HCT116 (cell line): ENCODE data around the gene DCUN1D5. TPM values are rescaled to one million over a fixed set of nuclear protein-coding genes. Genes with fewer than 3 reads are reported as not detected.

Experiments used
- ATAC-seq: fragments of 200-7000 bp; cut with Tn5 transposase; 2 replicates; pipeline ENCODE4 v1.9.1; 2020; ENCODE audit warnings: mild to moderate bottlenecking, moderate library complexity
- BruUV-seq: library from RNA; stranded (reverse); fragments of 400-500 nt; replicated peaks from 2 replicates; lab custom pipeline; 2021; lab: Mats Ljungman, UMichigan
- CTCF ChIA-PET: fragments of 300-600 bp; sonication (Branson Sonifier 250); formaldehyde crosslinking; loops from one replicate; lab custom pipeline; 2021; ENCODE audit warnings: antibody characterized with exemption; lab: Charles Lee
- POLR2A ChIA-PET: fragments of 300-600, 350-600 bp; sonication (Branson Sonifier 250); formaldehyde crosslinking; loops from one replicate; lab custom pipeline; 2021; ENCODE audit warnings: antibody characterized with exemption; lab: Charles Lee
- RAD21 ChIA-PET, 2 experiments: fragments of 300-600 bp; sonication (Branson Sonifier 250); formaldehyde crosslinking; loops; one replicate each; lab custom pipeline; 2023; ENCODE audit warnings: low total read pairs in 2 of 2; ENCODE audit not compliant: uncharacterized antibody in 2 of 2, unreplicated experiment in 2 of 2, low non-redundant PET in 1 of 2; lab: Charles Lee
- DNase-seq: peaks from one replicate; pipeline ENCODE4 v3.0.0-alpha.2; 2010; ENCODE audit warnings: low read depth, low spot score
- H2AFZ ChIP-seq: fragments of 200-600 bp; shearing (Covaris generic), sonication (generic); 2 replicates; pipeline ENCODE4 v1.6.1; 2017; ENCODE audit warnings: low read depth, mixed run types, mixed read lengths, antibody characterized with exemption, low read length; ENCODE audit not compliant: poor library complexity, severe bottlenecking
- H3K27ac ChIP-seq: 2 replicates; pipeline ENCODE4 v1.5.1; 2012; ENCODE audit warnings: low read depth, low read length
- H3K27me3 ChIP-seq: fragments of 200-600 bp; sonication (generic); 2 replicates; pipeline ENCODE4 v1.6.1; 2016; ENCODE audit warnings: mixed run types, low read length, mixed read lengths; ENCODE audit not compliant: insufficient read depth
- H3K36me3 ChIP-seq, 2 experiments: fragments of 200-500 bp in 1 of 2; fragments of 200-600 bp in 1 of 2; sonication (Bioruptor generic) in 1 of 2; sonication (generic) in 1 of 2; 2 replicates each; pipeline versions ENCODE4 v1.5.1 to v1.6.1; 2014 to 2016; ENCODE audit warnings: low read length in 2 of 2, inconsistent platforms in 1 of 2, mixed read lengths in 1 of 2, mixed run types in 1 of 2; ENCODE audit not compliant: insufficient read depth in 2 of 2, control insufficient read depth in 1 of 2
- H3K4me1 ChIP-seq, 2 experiments: fragments of 200-600 bp in 1 of 2; sonication (generic) in 1 of 2; 2 replicates each; pipeline versions ENCODE4 v1.5.1 to v1.6.1; 2012 to 2017; ENCODE audit warnings: low read length in 2 of 2, inconsistent platforms in 1 of 2, mild to moderate bottlenecking in 1 of 2, mixed read lengths in 1 of 2, mixed run types in 1 of 2, moderate library complexity in 1 of 2; ENCODE audit not compliant: insufficient read depth in 2 of 2, control insufficient read depth in 1 of 2
- H3K4me2 ChIP-seq: fragments of 200-600 bp; sonication (generic); 2 replicates; pipeline ENCODE4 v1.6.1; 2017; ENCODE audit warnings: mixed run types, low read length, mixed read lengths
- H3K4me3 ChIP-seq, 2 experiments: fragments of 200-600 bp in 1 of 2; sonication (generic) in 1 of 2; replicated peaks in 1 of 2; 2 replicates each; pipeline ENCODE4 v1.5.1; 2011 to 2016; ENCODE audit warnings: low read length in 2 of 2, control low read depth in 1 of 2, low read depth in 1 of 2, mild to moderate bottlenecking in 1 of 2, mixed read lengths in 1 of 2, mixed run types in 1 of 2
- H3K79me2 ChIP-seq: fragments of 200-600 bp; sonication (generic); 2 replicates; pipeline ENCODE4 v1.6.1; 2017; ENCODE audit warnings: mild to moderate bottlenecking, mixed run types, low read length, moderate library complexity, mixed read lengths; ENCODE audit not compliant: insufficient read depth
- H3K9ac ChIP-seq: fragments of 200-600 bp; sonication (generic); 2 replicates; pipeline ENCODE4 v1.6.1; 2016; ENCODE audit warnings: low read length, mixed read lengths
- H3K9me2 ChIP-seq: fragments of 200-600 bp; sonication (generic), shearing (Covaris generic); 2 replicates; pipeline ENCODE4 v1.6.1; 2017; ENCODE audit warnings: mixed run types, mild to moderate bottlenecking, moderate library complexity; ENCODE audit not compliant: insufficient read depth
- H3K9me3 ChIP-seq, 2 experiments: fragments of 200-500 bp in 1 of 2; fragments of 200-600 bp in 1 of 2; sonication (Bioruptor generic) in 1 of 2; sonication (generic) in 1 of 2; 2 replicates each; pipeline ENCODE4 v1.6.1; 2014 to 2017; ENCODE audit warnings: low read length in 2 of 2, mixed read lengths in 2 of 2, inconsistent platforms in 1 of 2, low read depth in 1 of 2, mild to moderate bottlenecking in 1 of 2, mixed run types in 1 of 2, moderate library complexity in 1 of 2; ENCODE audit not compliant: control insufficient read depth in 1 of 2, insufficient read depth in 1 of 2
- H4K20me1 ChIP-seq: fragments of 200-600 bp; sonication (generic), shearing (Covaris generic); 2 replicates; pipeline ENCODE4 v1.6.1; 2017; ENCODE audit warnings: mixed run types, mild to moderate bottlenecking, moderate library complexity; ENCODE audit not compliant: insufficient read depth
- CTCF ChIP-seq, 3 experiments: fragments of 200-600 bp in 1 of 3; sonication (generic) in 1 of 3; IDR thresholded peaks in 2 of 3; conservative IDR thresholded peaks in 1 of 3; 2 replicates each; pipeline ENCODE4 v1.5.1; 2012 to 2017; ENCODE audit warnings: low read depth in 2 of 3, low read length in 2 of 3, antibody characterized with exemption in 1 of 3, borderline replicate concordance in 1 of 3, control low read depth in 1 of 3, mild to moderate bottlenecking in 1 of 3, mixed read lengths in 1 of 3, mixed run types in 1 of 3, moderate library complexity in 1 of 3; ENCODE audit not compliant: insufficient read depth in 1 of 3
- EGR1 ChIP-seq: IDR thresholded peaks from 2 replicates; pipeline ENCODE4 v1.6.1; 2012; ENCODE audit warnings: low read depth
- EZH2 ChIP-seq: fragments of 200-600 bp; sonication (generic); IDR thresholded peaks from 2 replicates; pipeline ENCODE4 v1.6.1; 2017; ENCODE audit warnings: antibody characterized with exemption, mixed run types
- EZH2phosphoT487 ChIP-seq: fragments of 200-600 bp; IDR thresholded peaks from 2 replicates; pipeline ENCODE4 v1.6.1; 2018; ENCODE audit warnings: antibody characterized with exemption, borderline replicate concordance
- FOSL1 ChIP-seq: IDR thresholded peaks from 2 replicates; pipeline ENCODE4 v1.6.1; 2012; ENCODE audit warnings: low read depth
- MAX ChIP-seq: IDR thresholded peaks from 2 replicates; pipeline ENCODE4 v1.6.1; 2012
- POLR2AphosphoS5 ChIP-seq: IDR thresholded peaks from 2 replicates; pipeline ENCODE4 v1.6.1; 2011; ENCODE audit warnings: mild to moderate bottlenecking, low read depth, low read length, moderate library complexity
- REST ChIP-seq: IDR thresholded peaks from 2 replicates; pipeline ENCODE4 v1.6.1; 2012; ENCODE audit warnings: low read depth
- SIN3A ChIP-seq: IDR thresholded peaks from 2 replicates; pipeline ENCODE4 v1.6.1; 2012; ENCODE audit warnings: low read depth
- SRF ChIP-seq: IDR thresholded peaks from 2 replicates; pipeline ENCODE4 v1.6.1; 2012; ENCODE audit warnings: low read depth
- YY1 ChIP-seq: IDR thresholded peaks from 2 replicates; pipeline ENCODE4 v1.6.1; 2011; ENCODE audit warnings: low read length, low read depth, moderate library complexity, mild to moderate bottlenecking; ENCODE audit not compliant: insufficient replicate concordance; ENCODE audit errors: extremely low read depth
- ZBTB33 ChIP-seq: IDR thresholded peaks from 2 replicates; pipeline ENCODE4 v1.6.1; 2011; ENCODE audit warnings: mild to moderate bottlenecking, low read length, moderate library complexity; ENCODE audit not compliant: insufficient replicate concordance; ENCODE audit errors: extremely low read depth
- ZFX ChIP-seq: fragments of 450-650 bp; IDR thresholded peaks from 2 replicates; pipeline ENCODE4 v1.6.1; 2017
- intact Hi-C: fragments of 100-400 bp; cut with micrococcal nuclease; formaldehyde crosslinking; loops from 2 replicates; pipeline ENCODE4 v1.10.0; 2022
- total RNA-seq: library from RNA; stranded (reverse); gene quantifications from one replicate; pipeline ENCODE4 v1.2.1, GENCODE V29; 2021; ENCODE audit not compliant: unreplicated experiment

DCUN1D5 gene
- total RNA-seq, 1 experiment from 2014 or later = 60.1 TPM

DNA sequence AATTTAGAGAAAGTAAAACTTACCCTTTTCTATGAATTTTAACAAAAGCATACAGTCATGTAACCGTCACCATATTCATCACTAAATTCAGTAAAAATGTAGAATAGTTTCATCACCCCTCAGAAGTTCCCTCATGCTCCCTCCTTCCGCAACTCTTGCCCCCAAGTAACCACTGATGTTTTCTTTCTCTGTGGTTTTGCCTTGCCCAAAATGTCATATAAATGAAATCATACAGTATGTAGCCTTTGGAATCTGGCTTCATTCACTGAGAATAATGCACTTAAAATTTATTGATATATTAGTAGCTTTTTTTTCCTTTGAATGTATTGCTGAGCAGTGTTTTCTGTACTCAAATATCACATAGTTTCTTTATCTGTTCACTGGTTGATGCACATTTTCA is 60.1 kb downstream of the DCUN1D5 start:
- H3K27me3 ChIP-seq = no peaks in the 10 kb centered on the region
- no peaks in the 10 kb centered on the region for H3K9me3 ChIP-seq
- no peak overlapping the region for H3K27ac ChIP-seq
- H3K4me1 ChIP-seq = peaks cover 0 to 8% of the 10 kb centered on the region in 2 experiments; a peak in 2 of 4 replicates
- no peaks in the 10 kb centered on the region for H4K20me1 ChIP-seq
- RAD21 ChIA-PET = no interaction called here
- BruUV-seq = no TSS peak
- no peak overlapping the region for H3K4me2 ChIP-seq
- no peak overlapping the region for H3K9ac ChIP-seq
- no peaks in the 10 kb centered on the region for H3K9me2 ChIP-seq
- TF ChIP-seq FOSL1 (no peak), SRF (no peak), POLR2AphosphoS5 (no peak), CTCF (IDR thresholded peaks at IDR 0.05 in 2 of 3, conservative IDR thresholded peaks at IDR 0.05 in 1 of 3; ENCODE audit: borderline replicate concordance in 1 of 3, insufficient read depth in 1 of 3, low read depth in 2 of 3, low read length in 2 of 3) (no peak), MAX (no peak), YY1 (no peak), ZFX (no peak)
- TF ChIP-seq, all 23 proteins: peak for 0
- Histone ChIP-seq H3K36me3 (no peaks in the 10 kb centered on the region), H3K4me3 (no peak overlapping the region), H3K79me2 (no peaks in the 10 kb centered on the region), H2AFZ (no peak overlapping the region)
- intact Hi-C loops = no loop called here
- CTCF ChIA-PET = no interaction called here
- DNase-seq (no peak), ATAC-seq (no peak)
- POLR2A ChIA-PET = no interaction called here

GRCh38 chr11:103029401-103029800 is 62.6 kb downstream of the DCUN1D5 start:
- Histone ChIP-seq H3K4me2 (no peak overlapping the region), H2AFZ (no peak overlapping the region), H3K27me3 (no peaks in the 10 kb centered on the region), H4K20me1 (no peaks in the 10 kb centered on the region), H3K9me2 (no peaks in the 10 kb centered on the region), H3K79me2 (no peaks in the 10 kb centered on the region), H3K4me1 (no peaks in the 10 kb centered on the region), H3K9ac (no peak overlapping the region), H3K36me3 (no peaks in the 10 kb centered on the region), H3K9me3 (no peaks in the 10 kb centered on the region), H3K4me3 (no peak overlapping the region), H3K27ac (no peak overlapping the region)
- ChIA-PET POLR2A (no interaction called here), RAD21 (no interaction called here), CTCF (no interaction called here)
- ATAC-seq (no peak), DNase-seq (no peak)
- no TSS peak for BruUV-seq
- intact Hi-C loops = no loop called here
- TF ChIP-seq EZH2phosphoT487 = no peak
- no peak for TF ChIP-seq SRF
- TF ChIP-seq ZBTB33 = no peak
- TF ChIP-seq EGR1 = no peak
- no peak for TF ChIP-seq YY1
- TF ChIP-seq SIN3A = no peak
- no peak for TF ChIP-seq EZH2
- TF ChIP-seq REST = no peak
